GM12801 (cell line): ENCODE results near the gene MYO1D.

ENCODE experiments used
- CTCF ChIP-seq: IDR thresholded peaks from one replicate; pipeline ENCODE4 v1.5.1; 2011; ENCODE audit warnings: control low read depth; ENCODE audit not compliant: insufficient read length; ENCODE audit errors: extremely low read depth

MYO1D gene

DNA sequence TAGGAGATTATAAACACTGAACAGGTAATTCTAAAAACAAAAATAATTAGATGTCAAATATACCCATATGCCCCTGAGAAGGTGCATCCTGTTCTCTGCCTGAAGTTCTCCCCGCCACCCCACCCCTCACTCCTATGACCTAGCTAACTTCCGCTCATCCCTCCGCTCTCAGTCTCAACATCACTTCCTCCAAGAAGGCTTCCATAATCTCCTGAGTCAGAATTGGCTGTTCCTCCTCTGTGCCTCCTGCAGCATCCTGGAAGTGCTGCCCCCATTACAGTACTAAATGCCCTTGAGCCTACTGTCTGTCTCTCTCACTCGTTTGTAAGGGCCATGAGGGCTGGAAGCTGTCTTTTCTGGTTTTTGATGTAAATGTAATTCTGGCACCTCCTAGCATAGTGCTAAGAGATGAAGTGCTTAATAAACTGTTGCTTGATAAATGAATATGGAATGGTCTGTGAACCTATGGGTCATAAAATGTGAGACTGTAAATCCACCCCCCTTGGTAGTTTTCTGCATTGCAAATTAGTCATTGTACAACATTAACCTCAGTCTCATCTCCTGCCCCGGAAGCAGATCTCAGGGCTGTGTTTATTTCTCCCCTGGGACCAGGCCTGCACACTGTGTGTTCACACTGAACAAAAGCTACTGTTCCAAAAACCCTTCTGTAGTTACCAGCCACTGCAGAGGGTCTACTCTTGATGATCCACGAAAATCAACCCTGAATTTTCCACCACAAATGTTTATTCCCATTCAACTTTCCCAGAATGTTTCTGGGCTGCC lies 3.9 kb upstream of the MYO1D start:
- no peak for TF ChIP-seq CTCF

GRCh38 chr17:32879134-32879533 lies 2.2 kb upstream of the MYO1D start:
- no peak for TF ChIP-seq CTCF

- TF ChIP-seq CTCF: no peak
These were observed 1.3 kb upstream of the MYO1D start for GRCh38 chr17:32878211-32878610.

DNA sequence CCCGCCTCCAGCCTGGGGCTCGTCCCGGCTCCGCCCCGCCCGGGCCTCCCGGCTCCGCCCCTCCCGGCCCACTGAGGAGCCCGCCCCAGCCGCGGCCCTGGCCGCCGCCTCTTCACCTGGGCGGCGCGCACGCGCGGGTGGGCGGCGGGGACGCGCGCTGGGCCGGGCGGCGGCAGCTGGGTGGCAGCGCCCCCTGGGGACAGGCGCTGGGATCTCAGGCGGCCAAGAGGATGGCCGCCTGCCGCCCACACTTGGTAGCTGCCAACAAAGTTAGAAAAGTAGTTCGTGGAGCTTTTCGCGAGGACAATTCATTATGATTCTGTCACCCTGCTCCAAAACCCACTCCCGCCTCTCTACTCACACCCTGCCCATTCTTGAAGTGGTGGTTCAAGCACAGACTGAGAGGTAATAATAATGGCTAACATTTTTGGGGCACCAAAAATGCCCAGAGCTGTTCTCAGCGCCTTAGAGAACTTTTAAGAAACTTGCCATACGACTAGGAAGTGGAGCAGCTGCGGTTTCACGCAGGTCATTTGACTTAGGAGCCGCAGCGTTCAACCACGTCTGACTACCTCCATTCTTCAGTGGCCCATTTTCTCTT lies 340 bp upstream of the MYO1D start:
- no peak for TF ChIP-seq CTCF

DNA sequence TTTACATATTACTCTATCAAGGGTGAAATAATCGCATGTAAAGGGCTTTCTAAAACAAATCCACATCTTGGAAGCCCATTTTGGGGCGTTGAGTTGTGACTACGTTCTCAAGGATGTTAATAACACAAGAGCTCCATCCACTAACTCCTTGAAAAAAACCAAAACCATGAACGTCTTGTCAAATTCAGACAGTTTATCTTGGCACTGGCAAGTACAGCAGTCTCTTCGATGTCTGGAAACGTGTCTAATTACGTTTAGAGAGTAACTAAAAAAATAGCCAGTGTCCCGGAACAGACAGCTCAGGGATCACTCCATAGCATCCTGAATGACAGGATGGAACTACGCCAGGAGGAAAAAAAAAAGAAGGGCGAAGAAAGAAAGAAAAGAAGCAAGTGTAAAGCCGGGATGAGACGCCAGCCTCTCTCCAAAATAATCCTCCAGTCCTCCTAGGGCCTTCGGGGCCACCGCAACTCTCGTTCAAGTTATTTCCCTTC lies 954 bp downstream of the MYO1D start:
- no peak for TF ChIP-seq CTCF

- TF ChIP-seq CTCF: no peak
These were observed 1.6 kb downstream of the MYO1D start for GRCh38 chr17:32875230-32875917.

DNA sequence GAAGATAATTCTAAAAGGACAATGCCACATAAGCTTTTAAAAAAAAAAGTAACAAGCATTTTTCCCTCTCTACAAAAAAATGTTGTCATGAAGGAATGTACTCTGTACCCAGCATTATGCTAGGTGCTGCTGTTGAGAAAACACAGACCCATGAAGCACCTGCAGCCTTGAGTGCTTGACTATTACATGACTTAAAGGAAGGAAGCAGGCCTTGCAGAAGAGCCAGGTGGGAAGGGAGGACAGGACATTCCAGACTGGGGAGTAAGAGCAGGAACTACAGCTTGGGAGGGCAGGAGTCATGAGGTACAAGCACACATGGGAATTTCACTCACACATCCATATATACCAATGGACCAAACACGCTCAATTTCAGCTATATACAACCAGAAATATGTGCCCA lies 3.8 kb downstream of the MYO1D start:
- no peak for TF ChIP-seq CTCF
